Measurements from ENCODE around the gene TMEM61.

The TMEM61 gene

DNA sequence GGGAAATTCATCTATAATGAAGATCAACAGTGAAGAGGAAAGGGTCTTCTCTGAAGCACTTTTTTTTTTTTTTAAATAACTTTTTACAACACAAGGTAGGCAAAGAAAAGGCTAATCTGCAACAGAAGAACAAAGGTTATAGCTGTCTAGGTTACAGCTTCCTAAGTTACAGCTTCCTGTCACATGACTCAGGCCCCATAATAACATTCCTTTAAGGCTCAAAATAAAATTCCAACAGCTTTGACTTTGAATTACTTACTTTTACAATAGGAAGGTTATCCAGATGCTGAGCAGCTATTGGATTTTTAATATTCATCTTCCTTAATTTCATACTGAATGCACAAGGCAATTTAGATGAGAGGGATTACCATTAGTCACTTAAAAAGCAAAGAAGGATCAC is 40.4 kb upstream of the TMEM61 start:
- no peak for DNase-seq
- Histone ChIP-seq H3K27me3 (no peaks in the 10 kb centered on the region), H3K4me1 (no peaks in the 10 kb centered on the region), H3K27ac (no peak overlapping the region), H3K36me3 (no peaks in the 10 kb centered on the region), H3K9me3 (no peaks in the 10 kb centered on the region), H3K4me3 (no peak overlapping the region)
- TF ChIP-seq, protein P1, sequence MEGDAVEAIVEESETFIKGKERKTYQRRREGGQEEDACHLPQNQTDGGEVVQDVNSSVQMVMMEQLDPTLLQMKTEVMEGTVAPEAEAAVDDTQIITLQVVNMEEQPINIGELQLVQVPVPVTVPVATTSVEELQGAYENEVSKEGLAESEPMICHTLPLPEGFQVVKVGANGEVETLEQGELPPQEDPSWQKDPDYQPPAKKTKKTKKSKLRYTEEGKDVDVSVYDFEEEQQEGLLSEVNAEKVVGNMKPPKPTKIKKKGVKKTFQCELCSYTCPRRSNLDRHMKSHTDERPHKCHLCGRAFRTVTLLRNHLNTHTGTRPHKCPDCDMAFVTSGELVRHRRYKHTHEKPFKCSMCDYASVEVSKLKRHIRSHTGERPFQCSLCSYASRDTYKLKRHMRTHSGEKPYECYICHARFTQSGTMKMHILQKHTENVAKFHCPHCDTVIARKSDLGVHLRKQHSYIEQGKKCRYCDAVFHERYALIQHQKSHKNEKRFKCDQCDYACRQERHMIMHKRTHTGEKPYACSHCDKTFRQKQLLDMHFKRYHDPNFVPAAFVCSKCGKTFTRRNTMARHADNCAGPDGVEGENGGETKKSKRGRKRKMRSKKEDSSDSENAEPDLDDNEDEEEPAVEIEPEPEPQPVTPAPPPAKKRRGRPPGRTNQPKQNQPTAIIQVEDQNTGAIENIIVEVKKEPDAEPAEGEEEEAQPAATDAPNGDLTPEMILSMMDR (IDR thresholded peaks at IDR 0.05): no peak
- intact Hi-C loops (cut with DNase I; ENCODE audit: low total_unique reads): no loop called here

DNA sequence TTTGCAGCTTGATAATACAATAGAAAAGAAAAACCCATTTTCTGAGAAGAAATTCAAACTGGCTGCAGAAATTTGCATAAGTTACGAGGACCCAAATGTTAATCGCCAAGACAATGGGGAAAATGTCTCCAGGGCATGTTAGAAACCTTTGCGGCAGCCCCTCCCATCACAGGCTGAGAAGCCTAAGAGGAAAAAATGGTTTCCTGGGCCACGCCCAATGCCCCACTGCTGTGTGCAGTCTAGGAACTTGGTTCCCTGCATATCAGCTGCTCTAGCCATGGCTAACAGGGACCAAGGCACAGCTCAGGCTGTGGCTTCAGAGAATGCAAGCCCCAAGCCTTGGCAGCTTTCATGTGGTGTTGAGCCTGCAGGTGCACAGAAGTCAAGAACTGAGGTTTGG is 37.5 kb upstream of the TMEM61 start:
- H3K4me1 ChIP-seq: peaks cover 0 to 3% (median 0%) of the 10 kb centered on the region in 4 donors
- intact Hi-C loops (cut with DNase I; ENCODE audit: low total_unique reads): no loop called here
- H3K4me3 ChIP-seq: no peak overlapping the region
- no peak overlapping the region for H3K27ac ChIP-seq
- TF ChIP-seq, protein P1 (IDR thresholded peaks at IDR 0.05): no peak
- H3K27me3 ChIP-seq: no peaks in the 10 kb centered on the region
- no peak for DNase-seq
- H3K36me3 ChIP-seq: no peaks in the 10 kb centered on the region
- no peaks in the 10 kb centered on the region for H3K9me3 ChIP-seq

DNA sequence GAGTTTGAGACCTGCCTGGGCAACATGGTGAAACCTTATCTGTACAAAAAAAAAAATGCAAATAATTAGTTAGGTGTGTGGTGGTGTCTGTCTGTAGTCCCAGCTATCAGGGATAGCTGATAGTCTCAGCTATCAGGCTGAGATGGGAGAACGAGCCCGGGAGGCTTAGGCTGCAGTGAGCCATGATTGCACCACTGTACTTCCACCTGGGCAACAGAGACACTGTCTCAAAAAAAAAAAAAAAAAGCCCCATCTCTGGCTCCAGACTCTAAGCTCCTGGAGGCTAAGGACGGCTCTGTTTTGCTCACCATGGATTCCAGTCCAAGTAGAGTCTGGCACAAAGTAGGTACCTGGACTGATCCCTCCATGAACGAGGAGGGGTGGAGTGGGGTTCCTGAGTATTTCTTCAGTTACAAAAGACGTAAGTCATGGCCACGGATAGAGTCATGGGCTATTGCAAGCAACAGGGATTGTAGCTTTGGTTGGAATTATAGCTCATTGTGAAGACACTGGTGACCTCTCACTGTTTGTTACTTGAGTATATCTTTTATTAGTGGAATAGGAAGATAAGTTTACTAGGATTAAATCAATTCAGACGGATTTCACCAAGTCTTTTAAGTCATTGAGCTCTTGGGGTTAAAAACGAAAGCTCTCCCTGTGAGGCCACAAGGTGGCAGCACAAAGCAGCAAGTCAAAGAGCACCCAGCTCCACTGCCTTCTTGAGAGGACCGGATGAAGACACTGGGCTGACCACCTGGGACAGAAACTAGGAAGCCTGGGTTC is 35.6 kb upstream of the TMEM61 start:
- H3K36me3 ChIP-seq: no peaks in the 10 kb centered on the region
- DNase-seq: peak; percentile 61 to 76
- intact Hi-C loops (cut with DNase I; ENCODE audit: low total_unique reads): no loop called here
- peaks cover 0 to 3% (median 0%) of the 10 kb centered on the region in 4 donors for H3K4me1 ChIP-seq
- no peak overlapping the region for H3K4me3 ChIP-seq
- no peaks in the 10 kb centered on the region for H3K9me3 ChIP-seq
- TF ChIP-seq, protein P1 (IDR thresholded peaks at IDR 0.05): peak; percentile 70 to 74
- no peaks in the 10 kb centered on the region for H3K27me3 ChIP-seq
- no peak overlapping the region for H3K27ac ChIP-seq

DNA sequence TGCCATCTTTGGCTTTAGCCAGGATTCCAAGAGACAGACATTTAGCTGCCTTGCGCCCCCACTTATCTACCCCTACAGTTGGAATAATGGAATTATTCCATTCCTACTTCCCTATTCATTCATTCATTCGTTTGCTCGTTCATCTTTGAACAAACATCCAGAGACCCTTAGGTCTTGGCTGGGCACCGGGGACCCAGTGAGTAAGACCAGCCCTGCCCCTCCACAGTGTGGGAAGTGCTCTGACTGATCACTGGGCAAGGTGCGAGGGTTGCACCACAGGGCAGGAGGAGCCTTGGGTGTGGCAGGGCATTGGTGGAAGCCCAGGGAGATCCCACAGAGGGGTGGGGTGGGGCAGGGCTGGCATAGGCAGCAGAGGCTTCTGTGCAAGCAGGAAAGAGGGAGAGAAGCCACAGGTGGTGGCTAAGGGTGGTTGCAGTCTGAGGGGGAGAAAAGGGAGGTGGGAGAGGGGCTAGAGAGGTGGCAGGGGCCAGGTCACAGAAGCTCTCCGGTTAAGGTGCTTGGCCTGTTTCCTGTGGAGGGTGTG is 35.0 kb upstream of the TMEM61 start:
- peaks cover 0 to 9% (median 5%) of the 10 kb centered on the region in 4 donors for H3K4me1 ChIP-seq
- DNase-seq: no peak
- no peak overlapping the region for H3K27ac ChIP-seq
- no peaks in the 10 kb centered on the region for H3K9me3 ChIP-seq
- no peak overlapping the region for H3K4me3 ChIP-seq
- intact Hi-C loops (cut with DNase I; ENCODE audit: low total_unique reads): no loop called here
- no peaks in the 10 kb centered on the region for H3K27me3 ChIP-seq
- no peaks in the 10 kb centered on the region for H3K36me3 ChIP-seq
- TF ChIP-seq, protein P1 (IDR thresholded peaks at IDR 0.05): no peak

DNA sequence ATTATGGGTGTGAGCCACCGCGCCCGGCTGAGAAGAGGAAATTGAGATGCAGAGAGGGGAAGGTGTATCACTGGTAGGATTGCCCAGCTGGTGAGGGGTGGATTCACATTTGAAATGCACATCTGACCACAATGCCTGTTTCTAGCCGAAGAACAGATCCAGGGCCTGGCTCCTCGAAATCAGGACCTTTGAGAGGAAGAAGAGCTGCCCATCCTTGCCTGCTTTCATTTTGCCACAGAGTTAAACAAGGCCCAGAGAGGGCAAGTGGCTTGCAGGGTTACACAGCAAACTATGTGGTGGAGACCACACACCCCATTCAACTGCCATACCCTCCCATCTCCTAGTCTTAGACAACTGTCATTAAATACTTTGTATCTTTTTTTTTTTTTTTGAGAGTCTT is 32.9 kb upstream of the TMEM61 start:
- H3K4me3 ChIP-seq: no peak overlapping the region
- H3K4me1 ChIP-seq: peaks cover 0 to 15% (median 13%) of the 10 kb centered on the region in 4 donors
- no peaks in the 10 kb centered on the region for H3K9me3 ChIP-seq
- no peak for DNase-seq
- H3K27me3 ChIP-seq: no peaks in the 10 kb centered on the region
- no peak overlapping the region for H3K27ac ChIP-seq
- intact Hi-C loops (cut with DNase I; ENCODE audit: low total_unique reads): no loop called here
- no peaks in the 10 kb centered on the region for H3K36me3 ChIP-seq
- TF ChIP-seq, protein P1 (IDR thresholded peaks at IDR 0.05): no peak

Measured in tibial artery (tissue), 4 donors.